ENCODE measurements around the gene GPRC5D. TPM values are rescaled to one million over a fixed set of nuclear protein-coding genes. Genes with fewer than 3 reads are reported as not detected.

The GPRC5D gene
- polyA plus RNA-seq (2011; rRNA removed) (not detected in 2 replicates), polyA minus RNA-seq (2011; rRNA and poly(A)+ RNA removed) (not detected in 2 replicates)

DNA sequence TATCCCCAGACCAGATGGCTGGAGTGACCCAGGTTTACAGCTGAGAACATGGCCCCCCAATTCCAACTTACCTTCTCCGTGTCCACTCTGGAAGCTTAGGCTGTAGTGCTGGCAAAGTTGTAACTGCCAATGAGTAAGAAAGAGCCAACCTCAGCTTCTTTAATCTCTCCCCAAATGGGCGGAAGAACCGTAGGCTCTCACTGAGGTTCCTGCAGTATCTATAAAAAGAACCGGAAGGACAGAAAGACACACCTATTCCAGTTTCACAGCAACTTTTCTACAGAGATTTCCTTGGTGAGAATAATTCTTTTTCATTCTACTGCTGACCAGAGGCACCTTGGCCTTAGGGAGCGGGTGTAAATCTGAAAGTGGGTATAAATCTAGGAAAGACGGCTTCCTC, at the start of gene GPRC5D:
GPRC5D (minus strand) TSS at position 135 of the 400 bp plus-strand sequence. CDS start 1,786 bp downstream, outside the sequence.
- no peak for DNase-seq (ENCODE audit: low read depth, low spot score)
- ChIA-PET POLR2A (no interaction called here), CTCF (interaction anchor here (0.8 kb wide), 1 partner anchor 37 kb away, joined by 3 read pairs; no protein-coding TSS in a partner anchor)
- TF ChIP-seq, protein P1, sequence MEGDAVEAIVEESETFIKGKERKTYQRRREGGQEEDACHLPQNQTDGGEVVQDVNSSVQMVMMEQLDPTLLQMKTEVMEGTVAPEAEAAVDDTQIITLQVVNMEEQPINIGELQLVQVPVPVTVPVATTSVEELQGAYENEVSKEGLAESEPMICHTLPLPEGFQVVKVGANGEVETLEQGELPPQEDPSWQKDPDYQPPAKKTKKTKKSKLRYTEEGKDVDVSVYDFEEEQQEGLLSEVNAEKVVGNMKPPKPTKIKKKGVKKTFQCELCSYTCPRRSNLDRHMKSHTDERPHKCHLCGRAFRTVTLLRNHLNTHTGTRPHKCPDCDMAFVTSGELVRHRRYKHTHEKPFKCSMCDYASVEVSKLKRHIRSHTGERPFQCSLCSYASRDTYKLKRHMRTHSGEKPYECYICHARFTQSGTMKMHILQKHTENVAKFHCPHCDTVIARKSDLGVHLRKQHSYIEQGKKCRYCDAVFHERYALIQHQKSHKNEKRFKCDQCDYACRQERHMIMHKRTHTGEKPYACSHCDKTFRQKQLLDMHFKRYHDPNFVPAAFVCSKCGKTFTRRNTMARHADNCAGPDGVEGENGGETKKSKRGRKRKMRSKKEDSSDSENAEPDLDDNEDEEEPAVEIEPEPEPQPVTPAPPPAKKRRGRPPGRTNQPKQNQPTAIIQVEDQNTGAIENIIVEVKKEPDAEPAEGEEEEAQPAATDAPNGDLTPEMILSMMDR (IDR thresholded peaks at IDR 0.05; ENCODE audit: low read depth, low read length) = no peak
- Histone ChIP-seq H3K4me3 (ENCODE audit: low read depth, low read length) (no peak within 1 kb of the TSS), H3K27me3 (ENCODE audit: control insufficient read depth, insufficient read depth, low read length) (no peaks in the 10 kb centered on the region), H3K9me3 (ENCODE audit: control insufficient read depth, insufficient read depth, low read length) (no peaks in the 10 kb centered on the region), H3K27ac (ENCODE audit: low read depth, low read length) (no peak within 1 kb of the TSS)

DNA sequence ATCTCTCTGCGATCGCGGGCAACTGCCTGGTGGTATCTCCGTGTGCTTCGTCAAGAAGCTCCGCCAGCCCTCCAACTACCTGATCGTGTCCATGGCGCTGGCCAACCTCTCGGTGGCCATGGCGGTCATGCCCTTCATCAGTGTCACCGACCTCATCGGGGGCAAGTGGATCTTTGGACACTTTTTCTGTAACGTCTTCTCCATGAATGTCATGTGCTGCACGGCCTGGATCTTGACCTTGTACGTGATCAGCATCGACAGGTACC, 49.7 kb upstream of the GPRC5D start:
- no peak overlapping the region for H3K27ac ChIP-seq (ENCODE audit: low read depth, low read length)
- TF ChIP-seq, protein P1 (IDR thresholded peaks at IDR 0.05; ENCODE audit: low read depth, low read length) = no peak
- H3K9me3 ChIP-seq (ENCODE audit: control insufficient read depth, insufficient read depth, low read length) = no peaks in the 10 kb centered on the region; the same call in 1 of the 2 replicates
- H3K4me3 ChIP-seq (ENCODE audit: low read depth, low read length) = peak overlapping the region; percentile 64
- no peaks in the 10 kb centered on the region for H3K27me3 ChIP-seq (ENCODE audit: control insufficient read depth, insufficient read depth, low read length)
- no peak for DNase-seq (ENCODE audit: low read depth, low spot score)
- POLR2A ChIA-PET = interaction anchor here (1.2 kb wide), 1 partner anchor 25 kb away, joined by 3 read pairs; no protein-coding TSS in a partner anchor
- CTCF ChIA-PET = interaction anchor here (0.8 to 3.6 kb wide), 3 partner anchors 210 to 223 kb away, joined by 3 to 15 read pairs (median 3); no protein-coding TSS in a partner anchor

DNA sequence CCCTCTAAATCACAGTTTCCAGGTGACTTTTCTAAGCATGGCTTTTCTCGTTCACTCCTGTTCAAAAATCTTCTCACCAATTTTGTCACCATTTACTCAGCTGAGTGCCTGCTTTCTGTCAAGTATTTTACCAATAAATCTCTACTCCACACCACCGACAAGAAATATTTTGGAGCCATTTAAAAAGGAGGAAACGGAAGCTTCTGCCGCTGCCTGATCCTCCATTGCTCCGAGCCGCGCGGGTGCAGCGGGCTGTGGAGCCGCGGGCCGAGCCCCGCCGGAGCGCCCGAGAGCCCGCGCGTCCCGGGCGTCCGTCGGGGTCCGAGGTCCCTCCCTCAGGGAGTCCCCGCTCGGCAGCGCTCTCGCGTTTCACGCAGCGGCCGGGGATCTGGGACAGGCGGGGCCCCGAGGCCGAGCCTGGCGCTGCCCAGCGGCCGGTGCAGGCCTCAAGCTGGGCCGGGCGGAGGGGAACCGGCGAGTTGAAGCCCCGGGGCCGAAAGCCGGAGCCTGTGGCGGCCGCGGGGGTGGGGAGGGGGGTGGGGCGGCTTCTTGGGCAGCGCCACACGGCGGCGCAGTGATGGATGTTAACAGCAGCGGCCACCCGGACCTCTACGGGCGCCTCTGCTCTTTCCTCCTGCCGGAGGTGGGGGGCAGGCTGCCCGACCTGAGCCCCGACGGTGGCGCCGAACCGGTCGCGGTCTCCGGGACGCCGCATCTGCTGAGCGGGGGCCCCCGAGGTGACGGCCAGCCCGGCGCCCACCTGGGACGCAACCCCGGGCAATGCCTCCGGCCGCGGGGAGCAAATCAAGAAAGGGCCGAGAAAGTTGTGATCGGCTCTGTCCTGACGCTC, 49.2 kb upstream of the GPRC5D start:
- Histone ChIP-seq H3K4me3 (ENCODE audit: low read depth, low read length) (peak overlapping the region; percentile 64), H3K9me3 (ENCODE audit: control insufficient read depth, insufficient read depth, low read length) (no peaks in the 10 kb centered on the region; the same call in 1 of the 2 replicates), H3K27ac (ENCODE audit: low read depth, low read length) (peak overlapping the region; percentile 77), H3K27me3 (ENCODE audit: control insufficient read depth, insufficient read depth, low read length) (no peaks in the 10 kb centered on the region)
- ChIA-PET CTCF (interaction anchor here (0.6 to 3.6 kb wide), 5 partner anchors 34 to 223 kb away, joined by 3 to 15 read pairs (median 3); no protein-coding TSS in a partner anchor), POLR2A (interaction anchor here (1.0 to 1.2 kb wide), 2 partner anchors 9 to 25 kb away, joined by 3 read pairs; no protein-coding TSS in a partner anchor)
- TF ChIP-seq, protein P1 (IDR thresholded peaks at IDR 0.05; ENCODE audit: low read depth, low read length) = peak; percentile 33
- DNase-seq (ENCODE audit: low read depth, low spot score) = no peak

DNA sequence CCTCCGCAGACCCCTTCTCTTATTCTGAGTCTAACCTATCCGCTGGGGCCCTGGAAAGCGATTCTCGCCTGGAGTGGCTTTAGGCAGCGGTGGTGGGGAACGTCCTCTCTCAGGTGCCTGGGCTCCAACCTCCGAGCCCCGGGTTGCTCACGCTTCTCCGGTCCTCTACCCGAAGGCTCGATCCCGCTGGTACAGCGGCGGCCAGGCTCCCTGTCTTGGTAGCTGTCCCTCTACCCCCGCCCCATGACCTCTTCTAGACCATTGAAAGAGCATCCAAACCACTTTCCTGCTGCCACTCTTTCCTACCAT, 48.6 kb upstream of the GPRC5D start:
- ChIA-PET POLR2A (interaction anchor here (1.0 to 1.2 kb wide), 2 partner anchors 9 to 24 kb away, joined by 3 read pairs; no protein-coding TSS in a partner anchor), CTCF (interaction anchor here (0.8 kb wide), 1 partner anchor 212 kb away, joined by 3 read pairs; no protein-coding TSS in a partner anchor)
- H3K9me3 ChIP-seq (ENCODE audit: control insufficient read depth, insufficient read depth, low read length) = no peaks in the 10 kb centered on the region; the same call in 1 of the 2 replicates
- H3K27me3 ChIP-seq (ENCODE audit: control insufficient read depth, insufficient read depth, low read length) = no peaks in the 10 kb centered on the region
- H3K27ac ChIP-seq (ENCODE audit: low read depth, low read length) = peak overlapping the region; percentile 77
- TF ChIP-seq, protein P1 (IDR thresholded peaks at IDR 0.05; ENCODE audit: low read depth, low read length) = no peak
- no peak for DNase-seq (ENCODE audit: low read depth, low spot score)
- peak overlapping the region; percentile 64 for H3K4me3 ChIP-seq (ENCODE audit: low read depth, low read length)

Data from AG04450 (cell line).